HEK293 (cell line): ENCODE results near the gene ME3.
A peak's percentile ranks its signal among the peaks of the same experiment; 100 is the strongest.

Experiments used
- CTCF ChIA-PET: fragments of 350-600 bp; formaldehyde crosslinking; extraction: SDS; loops from one replicate; lab custom pipeline; 2021; ENCODE audit warnings: antibody characterized with exemption; lab: Yijun Ruan, JAX
- POLR2A ChIA-PET: fragments of 300-600 bp; formaldehyde crosslinking; extraction: SDS; loops from one replicate; lab custom pipeline; 2020; ENCODE audit warnings: antibody characterized with exemption, inconsistent platforms; lab: Yijun Ruan, JAX
- H3K27ac ChIP-seq: fragments of 200-500 bp; sonication (Bioruptor generic); 2 replicates; pipeline ENCODE4 v1.5.1; 2014; ENCODE audit warnings: low read depth, low read length, control low read depth, inconsistent platforms; ENCODE audit errors: extremely low read depth
- H3K36me3 ChIP-seq, 2 experiments: fragments of 200-500 bp in 1 of 2; sonication (Bioruptor generic) in 1 of 2; 1 replicate in 1 of 2; 2 replicates in 1 of 2; pipeline ENCODE4 v1.5.1; 2014 to 2017; ENCODE audit warnings: inconsistent platforms in 2 of 2, low read length in 2 of 2; ENCODE audit not compliant: control insufficient read depth in 2 of 2, insufficient read depth in 1 of 2
- H3K4me1 ChIP-seq: fragments of 200-500 bp; sonication (Bioruptor generic); 2 replicates; pipeline ENCODE4 v1.5.1; 2014; ENCODE audit warnings: mild to moderate bottlenecking, low read length, inconsistent platforms; ENCODE audit not compliant: control insufficient read depth, insufficient read depth
- H3K4me3 ChIP-seq: 2 replicates; pipeline ENCODE4 v1.5.1; 2011; ENCODE audit warnings: low read depth, mild to moderate bottlenecking, control low read depth, low read length, moderate library complexity
- H3K9me3 ChIP-seq: fragments of 200-500 bp; sonication (Bioruptor generic); 2 replicates; pipeline ENCODE4 v1.5.1; 2014; ENCODE audit warnings: low read depth, low read length, inconsistent platforms; ENCODE audit not compliant: control insufficient read depth, insufficient read depth
- BCL11A ChIP-seq: fragments of 450-650 bp; formaldehyde crosslinking; IDR thresholded peaks from 2 replicates; pipeline ENCODE4 v1.5.1; 2016; ENCODE audit warnings: low read depth, missing biosample characterization, missing genetic modification characterization
- MEIS1 ChIP-seq: sonication (generic); formaldehyde crosslinking; IDR thresholded peaks from 2 replicates; pipeline ENCODE4 v1.8.1; 2022; ENCODE audit warnings: missing genetic modification reagents, mild to moderate bottlenecking, borderline replicate concordance
- YY1 ChIP-seq: fragments of 450-650 bp; formaldehyde crosslinking; IDR thresholded peaks from 2 replicates; pipeline ENCODE4 v1.5.1; 2018; ENCODE audit warnings: missing biosample characterization, missing genetic modification characterization
- YY2 ChIP-seq: fragments of 450-650 bp; formaldehyde crosslinking; IDR thresholded peaks from 2 replicates; pipeline ENCODE4 v1.5.1; 2016; ENCODE audit warnings: missing biosample characterization, missing genetic modification characterization
- ZFHX2 ChIP-seq: fragments of 450-650 bp; formaldehyde crosslinking; conservative IDR thresholded peaks from 2 replicates; pipeline ENCODE4 v1.5.1; 2016; ENCODE audit warnings: missing biosample characterization, missing genetic modification characterization
- ZNF132 ChIP-seq: fragments of 450-650 bp; formaldehyde crosslinking; IDR thresholded peaks from 2 replicates; pipeline ENCODE4 v1.5.1; 2017; ENCODE audit warnings: missing biosample characterization, missing genetic modification characterization, borderline replicate concordance
- ZNF16 ChIP-seq: fragments of 450-650 bp; formaldehyde crosslinking; IDR thresholded peaks from 2 replicates; pipeline ENCODE4 v1.5.1; 2016; ENCODE audit warnings: low read depth, missing biosample characterization, missing genetic modification characterization
- ZNF266 ChIP-seq: fragments of 450-650 bp; formaldehyde crosslinking; IDR thresholded peaks from 2 replicates; pipeline ENCODE4 v1.5.1; 2016; ENCODE audit warnings: missing biosample characterization, missing genetic modification characterization, low read depth
- ZNF292 ChIP-seq: fragments of 450-650 bp; formaldehyde crosslinking; IDR thresholded peaks from 2 replicates; pipeline ENCODE4 v1.5.1; 2016; ENCODE audit warnings: low read depth, missing biosample characterization, missing genetic modification characterization, borderline replicate concordance
- ZNF366 ChIP-seq: fragments of 450-650 bp; formaldehyde crosslinking; conservative IDR thresholded peaks from 2 replicates; pipeline ENCODE4 v1.5.1; 2016; ENCODE audit warnings: missing biosample characterization, missing genetic modification characterization
- ZNF548 ChIP-seq: fragments of 450-650 bp; formaldehyde crosslinking; IDR thresholded peaks from 2 replicates; pipeline ENCODE4 v1.5.1; 2016; ENCODE audit warnings: missing biosample characterization, missing genetic modification characterization
- ZNF560 ChIP-seq: fragments of 450-650 bp; formaldehyde crosslinking; IDR thresholded peaks from 2 replicates; pipeline ENCODE4 v1.5.1; 2017; ENCODE audit warnings: missing biosample characterization, missing genetic modification characterization, borderline replicate concordance
- ZNF623 ChIP-seq: fragments of 450-650 bp; formaldehyde crosslinking; IDR thresholded peaks from 2 replicates; pipeline ENCODE4 v1.5.1; 2016; ENCODE audit warnings: missing biosample characterization, missing genetic modification characterization
- ZNF785 ChIP-seq: fragments of 450-650 bp; formaldehyde crosslinking; IDR thresholded peaks from 2 replicates; pipeline ENCODE4 v1.5.1; 2016; ENCODE audit warnings: missing biosample characterization, missing genetic modification characterization
- ZNF830 ChIP-seq: fragments of 450-650 bp; IDR thresholded peaks from 2 replicates; pipeline ENCODE4 v1.5.0; 2018; ENCODE audit warnings: missing biosample characterization, missing genetic modification characterization, low read depth, mild to moderate bottlenecking, moderate library complexity
- TF ChIP-seq, protein P1 (sequence below): sonication (generic); formaldehyde crosslinking; IDR thresholded peaks from 2 replicates; pipeline ENCODE4 v1.8.1; 2022; ENCODE audit warnings: mild to moderate bottlenecking, moderate library complexity, missing genetic modification reagents
- TF ChIP-seq, protein P2 (sequence below): fragments of 450-650 bp; formaldehyde crosslinking; IDR thresholded peaks from 2 replicates; pipeline ENCODE4 v1.5.1; 2017; ENCODE audit warnings: missing biosample characterization, missing genetic modification characterization
- TF ChIP-seq, protein P3 (sequence below): fragments of 450-650 bp; formaldehyde crosslinking; IDR thresholded peaks from 2 replicates; pipeline ENCODE4 v1.5.1; 2016; ENCODE audit warnings: missing biosample characterization, missing genetic modification characterization
- TF ChIP-seq, protein P4 (sequence below): fragments of 450-650 bp; formaldehyde crosslinking; IDR thresholded peaks from 2 replicates; pipeline ENCODE4 v1.5.1; 2016; ENCODE audit warnings: missing biosample characterization, missing genetic modification characterization, low read depth

ME3 gene

DNA sequence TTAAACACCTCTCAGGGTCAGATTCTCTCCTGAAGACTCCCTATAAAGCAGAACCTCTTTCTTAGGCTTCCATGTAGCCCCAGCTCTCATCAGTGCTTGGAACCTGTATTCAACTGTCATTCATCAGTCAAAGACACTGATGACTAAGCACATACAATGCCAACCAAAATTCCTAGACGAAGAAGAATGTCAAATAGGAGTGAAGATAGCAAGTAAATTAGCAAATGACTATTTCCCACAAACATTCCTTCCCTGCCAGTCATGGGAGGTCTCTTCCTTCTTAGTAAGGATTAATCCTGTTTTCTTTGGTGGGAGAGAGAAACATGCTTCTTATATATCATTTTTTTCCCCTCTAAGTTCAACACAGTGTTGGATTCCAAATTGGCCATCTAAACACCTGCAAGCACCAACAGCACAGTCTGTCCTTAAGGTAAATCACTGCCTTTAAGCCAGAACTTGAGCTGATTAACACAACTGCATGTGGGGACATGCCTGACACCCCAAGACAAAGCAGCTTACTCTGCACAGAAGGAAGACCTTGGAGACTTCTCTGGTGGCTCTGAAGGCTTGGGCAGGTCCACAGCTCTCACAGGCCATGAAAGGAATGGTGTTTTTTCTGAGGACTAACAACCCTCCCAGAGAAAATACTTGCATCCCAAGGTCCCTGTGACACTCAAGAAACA, 47.5 kb upstream of the ME3 start:
- H3K36me3 ChIP-seq: no peaks in the 10 kb centered on the region
- ChIA-PET CTCF (interaction anchor here (1.5 to 1.8 kb wide), 2 partner anchors 18 to 43 kb away, joined by 3 to 4 read pairs; no protein-coding TSS in a partner anchor), POLR2A (interaction anchor here (0.6 kb wide), 1 partner anchor 92 kb away, joined by 3 read pairs; no protein-coding TSS in a partner anchor)
- no peak overlapping the region for H3K27ac ChIP-seq
- TF ChIP-seq, protein P1, sequence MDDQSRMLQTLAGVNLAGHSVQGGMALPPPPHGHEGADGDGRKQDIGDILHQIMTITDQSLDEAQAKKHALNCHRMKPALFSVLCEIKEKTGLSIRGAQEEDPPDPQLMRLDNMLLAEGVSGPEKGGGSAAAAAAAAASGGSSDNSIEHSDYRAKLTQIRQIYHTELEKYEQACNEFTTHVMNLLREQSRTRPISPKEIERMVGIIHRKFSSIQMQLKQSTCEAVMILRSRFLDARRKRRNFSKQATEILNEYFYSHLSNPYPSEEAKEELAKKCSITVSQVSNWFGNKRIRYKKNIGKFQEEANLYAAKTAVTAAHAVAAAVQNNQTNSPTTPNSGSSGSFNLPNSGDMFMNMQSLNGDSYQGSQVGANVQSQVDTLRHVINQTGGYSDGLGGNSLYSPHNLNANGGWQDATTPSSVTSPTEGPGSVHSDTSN (CRISPR knock-in tag): no peak
- TF ChIP-seq MEIS1 (CRISPR knock-in tag): peak; percentile 53; the same call in 1 of the 2 replicates
- H3K4me3 ChIP-seq: no peak overlapping the region
- H3K4me1 ChIP-seq: no peaks in the 10 kb centered on the region
- no peaks in the 10 kb centered on the region for H3K9me3 ChIP-seq

DNA sequence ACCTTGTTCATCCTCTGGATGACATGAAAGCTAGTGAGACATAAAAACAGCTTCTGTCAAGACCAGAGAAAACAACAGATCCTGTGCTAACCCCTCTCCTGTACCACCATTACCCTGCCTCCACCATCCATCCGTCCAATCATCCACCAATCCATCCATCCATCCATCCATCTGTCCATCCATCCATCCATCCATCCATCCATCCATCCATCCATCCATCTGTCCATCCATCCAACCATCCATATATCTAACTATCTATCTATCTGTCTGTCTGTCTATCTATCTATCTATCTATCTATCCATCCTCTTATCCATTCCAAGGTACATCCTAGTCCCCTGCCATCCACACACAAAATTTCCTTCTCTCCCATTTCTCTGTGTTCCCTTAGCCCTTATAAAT, 46.6 kb upstream of the ME3 start:
- Histone ChIP-seq H3K4me1 (no peaks in the 10 kb centered on the region), H3K9me3 (no peaks in the 10 kb centered on the region), H3K27ac (no peak overlapping the region), H3K36me3 (no peaks in the 10 kb centered on the region), H3K4me3 (no peak overlapping the region)
- peak; percentile 90 for TF ChIP-seq ZNF366 (tag by site-specific recombination)
- no peak for TF ChIP-seq ZNF292 (tag by site-specific recombination)
- ChIA-PET POLR2A (no interaction called here), CTCF (interaction anchor here (0.5 to 1.8 kb wide), 4 partner anchors 14 to 86 kb away, joined by 3 to 4 read pairs (median 3); no protein-coding TSS in a partner anchor)

DNA sequence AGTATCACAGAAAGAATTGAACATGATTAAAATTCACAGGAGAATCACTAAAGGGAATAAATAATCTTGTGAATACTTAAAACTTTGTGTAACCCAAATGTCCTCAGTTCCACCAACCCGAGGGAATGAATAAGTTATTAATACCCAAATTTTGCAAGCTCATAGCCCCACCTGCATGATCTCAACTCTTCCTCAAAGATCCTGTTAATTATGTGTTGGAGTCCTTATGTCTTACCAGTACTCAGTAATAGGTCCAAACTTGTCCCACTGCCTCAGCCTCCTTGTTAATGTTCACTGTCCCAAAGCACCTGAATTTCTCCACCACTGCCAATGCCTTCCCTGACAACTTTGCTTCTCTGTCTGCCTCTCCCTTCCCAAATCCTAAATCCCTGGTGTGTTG, 46.1 kb upstream of the ME3 start:
- ChIA-PET POLR2A (no interaction called here), CTCF (interaction anchor here (1.3 to 1.8 kb wide), 2 partner anchors 14 to 42 kb away, joined by 3 to 4 read pairs; no protein-coding TSS in a partner anchor)
- H3K27ac ChIP-seq: no peak overlapping the region
- no peaks in the 10 kb centered on the region for H3K4me1 ChIP-seq
- H3K36me3 ChIP-seq: no peaks in the 10 kb centered on the region
- TF ChIP-seq ZNF560 (tag by site-specific recombination): no peak
- no peak for TF ChIP-seq ZFHX2
- TF ChIP-seq ZNF785 (tag by site-specific recombination): no peak
- TF ChIP-seq, protein P2, sequence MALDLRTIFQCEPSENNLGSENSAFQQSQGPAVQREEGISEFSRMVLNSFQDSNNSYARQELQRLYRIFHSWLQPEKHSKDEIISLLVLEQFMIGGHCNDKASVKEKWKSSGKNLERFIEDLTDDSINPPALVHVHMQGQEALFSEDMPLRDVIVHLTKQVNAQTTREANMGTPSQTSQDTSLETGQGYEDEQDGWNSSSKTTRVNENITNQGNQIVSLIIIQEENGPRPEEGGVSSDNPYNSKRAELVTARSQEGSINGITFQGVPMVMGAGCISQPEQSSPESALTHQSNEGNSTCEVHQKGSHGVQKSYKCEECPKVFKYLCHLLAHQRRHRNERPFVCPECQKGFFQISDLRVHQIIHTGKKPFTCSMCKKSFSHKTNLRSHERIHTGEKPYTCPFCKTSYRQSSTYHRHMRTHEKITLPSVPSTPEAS (tag by site-specific recombination): no peak
- TF ChIP-seq YY1 (tag by site-specific recombination): no peak
- TF ChIP-seq, protein P1 (CRISPR knock-in tag): no peak
- TF ChIP-seq, protein P3, sequence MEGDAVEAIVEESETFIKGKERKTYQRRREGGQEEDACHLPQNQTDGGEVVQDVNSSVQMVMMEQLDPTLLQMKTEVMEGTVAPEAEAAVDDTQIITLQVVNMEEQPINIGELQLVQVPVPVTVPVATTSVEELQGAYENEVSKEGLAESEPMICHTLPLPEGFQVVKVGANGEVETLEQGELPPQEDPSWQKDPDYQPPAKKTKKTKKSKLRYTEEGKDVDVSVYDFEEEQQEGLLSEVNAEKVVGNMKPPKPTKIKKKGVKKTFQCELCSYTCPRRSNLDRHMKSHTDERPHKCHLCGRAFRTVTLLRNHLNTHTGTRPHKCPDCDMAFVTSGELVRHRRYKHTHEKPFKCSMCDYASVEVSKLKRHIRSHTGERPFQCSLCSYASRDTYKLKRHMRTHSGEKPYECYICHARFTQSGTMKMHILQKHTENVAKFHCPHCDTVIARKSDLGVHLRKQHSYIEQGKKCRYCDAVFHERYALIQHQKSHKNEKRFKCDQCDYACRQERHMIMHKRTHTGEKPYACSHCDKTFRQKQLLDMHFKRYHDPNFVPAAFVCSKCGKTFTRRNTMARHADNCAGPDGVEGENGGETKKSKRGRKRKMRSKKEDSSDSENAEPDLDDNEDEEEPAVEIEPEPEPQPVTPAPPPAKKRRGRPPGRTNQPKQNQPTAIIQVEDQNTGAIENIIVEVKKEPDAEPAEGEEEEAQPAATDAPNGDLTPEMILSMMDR: no peak
- TF ChIP-seq YY2 (tag by site-specific recombination): no peak
- TF ChIP-seq BCL11A (tag by site-specific recombination): no peak
- no peak for TF ChIP-seq ZNF266
- no peak for TF ChIP-seq ZNF623 (tag by site-specific recombination)
- TF ChIP-seq, protein P4, sequence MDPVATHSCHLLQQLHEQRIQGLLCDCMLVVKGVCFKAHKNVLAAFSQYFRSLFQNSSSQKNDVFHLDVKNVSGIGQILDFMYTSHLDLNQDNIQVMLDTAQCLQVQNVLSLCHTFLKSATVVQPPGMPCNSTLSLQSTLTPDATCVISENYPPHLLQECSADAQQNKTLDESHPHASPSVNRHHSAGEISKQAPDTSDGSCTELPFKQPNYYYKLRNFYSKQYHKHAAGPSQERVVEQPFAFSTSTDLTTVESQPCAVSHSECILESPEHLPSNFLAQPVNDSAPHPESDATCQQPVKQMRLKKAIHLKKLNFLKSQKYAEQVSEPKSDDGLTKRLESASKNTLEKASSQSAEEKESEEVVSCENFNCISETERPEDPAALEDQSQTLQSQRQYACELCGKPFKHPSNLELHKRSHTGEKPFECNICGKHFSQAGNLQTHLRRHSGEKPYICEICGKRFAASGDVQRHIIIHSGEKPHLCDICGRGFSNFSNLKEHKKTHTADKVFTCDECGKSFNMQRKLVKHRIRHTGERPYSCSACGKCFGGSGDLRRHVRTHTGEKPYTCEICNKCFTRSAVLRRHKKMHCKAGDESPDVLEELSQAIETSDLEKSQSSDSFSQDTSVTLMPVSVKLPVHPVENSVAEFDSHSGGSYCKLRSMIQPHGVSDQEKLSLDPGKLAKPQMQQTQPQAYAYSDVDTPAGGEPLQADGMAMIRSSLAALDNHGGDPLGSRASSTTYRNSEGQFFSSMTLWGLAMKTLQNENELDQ (tag by site-specific recombination): no peak
- no peak for TF ChIP-seq ZNF132 (tag by site-specific recombination)
- no peak for TF ChIP-seq ZNF830 (tag by site-specific recombination)
- TF ChIP-seq ZNF548: no peak
- no peak for TF ChIP-seq ZNF16 (tag by site-specific recombination)
- no peaks in the 10 kb centered on the region for H3K9me3 ChIP-seq
- H3K4me3 ChIP-seq: no peak overlapping the region
